Measurements from ENCODE around the gene ARHGAP44.
"Not testable (repeated sequence)": the region's sequence is repeated elsewhere in the genome, so short reads cannot be mapped to it uniquely, and the experiment has no call there.

ARHGAP44 gene

DNA sequence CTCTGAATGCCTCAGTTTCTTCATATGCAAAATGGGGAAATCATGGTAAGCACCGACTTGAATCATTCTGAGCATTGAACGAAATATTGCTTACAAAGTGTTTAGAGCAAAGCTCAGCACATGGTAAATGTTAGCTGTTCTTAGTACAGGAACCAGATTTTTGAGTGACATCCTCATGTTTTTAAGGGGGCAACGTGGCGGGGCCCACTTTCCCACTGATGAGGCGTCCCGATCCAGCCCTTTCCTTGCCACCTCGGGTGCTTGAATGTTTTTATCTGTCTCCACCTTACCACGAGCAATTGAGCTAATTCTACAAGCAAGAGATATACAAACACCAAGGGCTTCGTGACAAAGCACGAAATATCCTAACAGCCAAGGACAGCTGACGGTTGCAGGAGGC lies 178.7 kb downstream of the ARHGAP44 start:
- no peak for DNase-seq

DNA sequence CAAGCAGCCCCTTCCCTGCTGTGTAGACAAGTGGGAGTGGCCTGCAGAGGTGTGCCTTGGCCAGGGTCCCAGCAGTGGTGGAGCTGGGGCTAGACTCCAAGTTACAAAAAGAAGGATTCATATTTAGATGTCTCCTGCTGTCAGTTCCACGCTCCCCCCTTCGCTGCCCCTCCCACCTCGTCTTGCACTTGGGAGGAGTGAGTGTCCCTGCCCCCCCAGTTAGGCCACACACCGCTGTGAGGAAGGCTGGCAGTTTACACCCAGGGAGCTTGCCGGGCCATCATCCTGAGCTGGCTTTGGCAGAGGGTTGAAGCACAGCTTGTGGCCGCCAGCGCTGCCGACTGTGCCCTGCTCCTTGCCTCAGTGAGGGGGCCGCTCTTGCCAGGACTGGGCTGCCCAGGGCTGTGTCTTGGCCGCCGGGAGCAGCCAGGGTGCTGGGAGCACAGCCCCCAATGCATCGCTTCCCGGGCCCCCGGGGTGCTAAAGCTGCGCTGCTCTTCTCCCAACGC lies 184.3 kb downstream of the ARHGAP44 start:
- DNase-seq: no peak

DNA sequence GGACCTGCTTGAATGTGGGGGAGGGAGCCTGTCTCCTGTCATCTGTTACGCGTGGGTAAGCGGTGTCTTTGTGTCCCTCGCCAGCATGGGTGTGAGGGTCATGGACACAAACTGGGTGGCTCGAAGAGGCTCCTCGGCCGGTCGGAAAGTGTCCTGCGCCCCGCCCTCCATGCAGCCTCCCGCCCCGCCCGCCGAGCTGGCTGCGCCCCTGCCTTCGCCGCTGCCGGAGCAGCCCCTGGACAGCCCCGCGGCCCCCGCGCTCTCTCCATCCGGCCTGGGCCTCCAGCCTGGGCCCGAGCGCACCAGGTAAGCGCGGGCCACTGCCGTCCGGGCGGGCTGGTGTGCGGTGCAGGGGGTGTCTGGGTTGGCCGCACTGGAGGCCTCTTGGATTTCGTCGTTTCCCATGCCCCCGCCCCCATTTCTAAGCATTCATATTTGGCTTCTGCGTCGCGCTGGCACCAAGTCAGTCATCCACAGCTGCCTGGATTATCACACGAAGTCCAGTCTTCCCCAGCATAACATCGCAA lies 184.8 kb downstream of the ARHGAP44 start:
- DNase-seq: no peak

DNA sequence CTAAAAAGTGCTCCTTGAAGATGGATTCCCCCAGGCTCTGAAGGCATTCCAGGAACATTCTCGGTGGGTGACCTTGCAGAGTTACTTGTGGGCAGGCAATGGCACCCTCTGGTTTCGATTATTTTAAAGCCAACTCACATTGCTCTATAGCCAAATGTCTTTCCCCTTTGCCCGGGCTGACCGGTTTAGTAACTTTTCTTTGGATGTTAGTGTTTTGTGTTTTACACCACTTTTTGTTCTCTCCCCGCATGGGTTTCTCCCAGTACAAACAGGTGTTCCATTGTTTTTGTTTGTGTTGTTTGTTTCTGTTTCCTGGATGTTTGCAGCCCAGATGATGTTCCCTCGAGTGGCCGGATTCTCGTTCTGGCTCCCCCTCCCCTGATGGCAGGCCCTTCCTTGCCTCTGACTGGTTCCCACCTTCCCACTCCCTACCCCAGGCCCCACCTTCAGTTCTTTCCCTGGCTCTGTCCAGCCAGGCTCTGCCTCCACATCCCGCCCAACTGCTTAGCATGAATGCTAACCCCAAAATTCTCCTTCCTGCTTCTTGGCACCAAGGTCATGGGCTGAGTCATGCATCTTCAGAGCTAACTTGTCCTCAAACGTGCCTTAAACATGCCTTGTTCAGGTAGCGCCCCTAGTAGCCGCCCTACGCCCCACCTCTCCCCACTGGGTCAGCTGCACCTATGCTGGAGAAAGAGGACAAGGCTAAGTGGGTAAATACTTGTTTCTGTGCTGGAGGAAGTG lies 187.9 kb downstream of the ARHGAP44 start:
- no peak for DNase-seq

DNA sequence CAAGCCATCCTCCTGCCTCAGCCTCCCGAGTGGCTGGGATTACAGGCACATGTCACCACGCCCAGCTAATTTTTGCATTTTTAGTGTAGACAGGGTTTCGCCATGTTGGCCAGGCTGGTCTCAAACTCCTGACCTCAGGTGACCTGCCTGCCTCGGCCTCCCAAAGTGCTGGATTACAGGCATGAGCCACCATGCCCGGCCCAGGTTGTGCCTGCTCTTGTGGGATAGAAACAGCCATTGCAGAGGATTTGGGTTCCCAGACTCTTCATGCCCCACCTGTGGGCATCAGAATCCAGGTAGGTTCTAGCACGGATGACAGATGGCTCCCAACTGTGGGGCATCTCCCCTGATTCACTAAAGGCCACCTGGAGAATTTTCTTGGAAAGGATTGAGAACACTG lies 189.5 kb downstream of the ARHGAP44 start:
- DNase-seq: not testable (repeated sequence)

DNA sequence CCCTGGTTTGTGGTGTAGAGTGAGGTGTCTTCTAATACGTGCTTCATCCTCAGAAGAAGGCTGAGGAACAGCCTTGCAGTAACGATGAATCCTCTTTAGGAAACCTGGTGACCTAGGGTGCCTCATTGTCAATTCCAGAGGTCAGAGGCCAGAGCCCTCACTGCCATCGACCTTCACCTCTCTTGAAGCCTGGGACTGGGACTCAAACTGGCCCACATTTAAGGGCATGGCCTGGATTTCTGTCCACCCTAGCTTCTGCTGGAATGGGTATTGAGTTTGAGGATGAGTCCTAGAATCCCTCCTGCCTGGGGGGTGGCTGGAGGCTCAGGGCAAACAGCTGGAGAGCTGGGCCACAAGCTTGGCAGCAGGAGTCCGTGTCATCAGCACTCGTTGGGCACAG lies 189.9 kb downstream of the ARHGAP44 start:
- DNase-seq: no peak

DNA sequence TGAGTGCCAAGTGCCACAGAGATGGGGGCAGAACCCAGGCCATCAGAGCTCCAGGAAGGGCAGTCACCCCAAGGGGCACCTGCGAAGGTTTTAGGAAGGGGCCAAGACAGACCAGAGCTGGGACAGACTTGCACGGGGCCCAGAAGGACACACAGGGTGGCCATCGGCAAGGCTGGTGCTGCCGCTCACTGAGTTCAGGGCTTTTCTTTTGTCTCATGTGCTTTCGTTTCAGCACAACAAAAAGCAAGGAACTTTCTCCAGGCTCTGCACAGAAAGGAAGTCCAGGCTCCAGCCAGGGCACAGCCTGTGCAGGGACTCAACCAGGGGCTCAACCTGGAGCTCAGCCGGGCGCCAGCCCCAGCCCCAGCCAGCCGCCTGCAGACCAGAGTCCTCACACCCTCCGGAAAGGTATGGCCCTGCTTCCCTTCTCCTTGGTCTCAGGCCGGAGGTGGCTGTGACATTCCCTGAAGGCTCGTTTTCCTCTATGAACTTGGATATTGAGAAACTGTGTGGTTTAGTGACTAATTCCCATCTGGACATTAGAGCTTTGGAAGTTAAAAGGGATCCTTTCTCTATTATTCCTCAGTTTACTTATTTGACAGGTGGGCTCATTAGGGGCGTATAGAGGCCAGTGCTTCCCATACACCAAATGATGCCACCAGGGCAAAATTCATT lies 190.7 kb downstream of the ARHGAP44 start:
- no peak for DNase-seq

DNA sequence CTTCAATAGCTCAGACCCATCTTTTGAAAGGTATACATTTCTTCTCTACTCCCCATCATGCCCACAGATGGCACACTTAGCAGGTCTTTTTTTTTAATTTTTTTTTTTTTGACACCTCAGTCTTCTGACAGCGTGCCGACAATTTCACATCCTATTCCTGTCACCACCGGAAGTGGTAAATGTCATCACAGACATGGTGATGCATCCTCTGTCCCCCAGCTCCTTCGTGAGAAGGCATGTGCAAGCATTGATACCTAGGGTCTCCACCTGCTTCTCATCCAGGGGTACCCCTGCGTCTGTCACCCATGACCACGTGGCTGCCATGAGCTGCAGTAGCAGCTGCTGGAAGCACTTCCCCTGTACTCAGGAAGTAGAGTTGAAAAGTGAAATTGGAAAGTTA lies 192.9 kb downstream of the ARHGAP44 start:
- DNase-seq: no peak

DNA sequence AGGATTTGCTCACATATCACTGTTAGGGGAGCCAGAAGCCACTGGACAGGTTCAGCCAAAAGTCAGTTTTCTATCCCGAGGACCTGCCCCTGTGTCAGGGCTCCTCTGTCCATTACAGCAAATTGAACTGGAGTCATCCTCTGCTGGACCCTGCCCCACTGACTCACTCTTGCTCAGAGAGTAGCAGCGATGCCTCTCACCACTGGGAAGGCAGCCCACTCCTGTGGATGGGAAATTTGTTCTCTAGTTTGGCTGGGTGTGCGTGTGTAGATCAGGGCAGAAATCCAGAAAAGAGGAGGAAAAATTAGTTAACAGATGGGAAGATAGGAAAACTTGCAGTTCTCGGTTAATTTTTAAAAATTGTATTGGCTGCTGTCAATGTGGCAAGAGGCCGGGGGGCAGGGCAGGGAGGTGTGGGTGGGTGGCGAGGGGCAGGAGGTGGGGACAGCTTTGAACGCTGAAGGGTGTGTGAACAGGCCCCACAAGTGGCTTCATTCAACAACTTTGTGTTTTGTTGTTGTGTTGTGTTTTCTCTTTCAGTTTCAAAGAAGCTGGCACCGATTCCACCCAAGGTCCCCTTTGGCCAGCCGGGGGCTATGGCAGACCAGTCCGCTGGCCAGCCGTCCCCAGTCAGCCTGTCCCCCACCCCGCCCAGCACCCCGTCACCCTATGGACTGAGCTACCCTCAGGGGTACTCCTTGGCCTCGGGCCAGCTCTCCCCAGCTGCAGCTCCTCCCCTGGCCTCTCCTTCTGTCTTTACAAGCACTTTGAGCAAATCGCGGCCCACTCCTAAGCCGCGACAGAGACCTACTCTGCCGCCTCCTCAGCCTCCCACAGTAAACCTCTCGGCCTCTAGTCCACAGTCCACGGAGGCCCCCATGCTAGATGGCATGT lies 194.9 kb downstream of the ARHGAP44 start:
- DNase-seq: no peak

DNA sequence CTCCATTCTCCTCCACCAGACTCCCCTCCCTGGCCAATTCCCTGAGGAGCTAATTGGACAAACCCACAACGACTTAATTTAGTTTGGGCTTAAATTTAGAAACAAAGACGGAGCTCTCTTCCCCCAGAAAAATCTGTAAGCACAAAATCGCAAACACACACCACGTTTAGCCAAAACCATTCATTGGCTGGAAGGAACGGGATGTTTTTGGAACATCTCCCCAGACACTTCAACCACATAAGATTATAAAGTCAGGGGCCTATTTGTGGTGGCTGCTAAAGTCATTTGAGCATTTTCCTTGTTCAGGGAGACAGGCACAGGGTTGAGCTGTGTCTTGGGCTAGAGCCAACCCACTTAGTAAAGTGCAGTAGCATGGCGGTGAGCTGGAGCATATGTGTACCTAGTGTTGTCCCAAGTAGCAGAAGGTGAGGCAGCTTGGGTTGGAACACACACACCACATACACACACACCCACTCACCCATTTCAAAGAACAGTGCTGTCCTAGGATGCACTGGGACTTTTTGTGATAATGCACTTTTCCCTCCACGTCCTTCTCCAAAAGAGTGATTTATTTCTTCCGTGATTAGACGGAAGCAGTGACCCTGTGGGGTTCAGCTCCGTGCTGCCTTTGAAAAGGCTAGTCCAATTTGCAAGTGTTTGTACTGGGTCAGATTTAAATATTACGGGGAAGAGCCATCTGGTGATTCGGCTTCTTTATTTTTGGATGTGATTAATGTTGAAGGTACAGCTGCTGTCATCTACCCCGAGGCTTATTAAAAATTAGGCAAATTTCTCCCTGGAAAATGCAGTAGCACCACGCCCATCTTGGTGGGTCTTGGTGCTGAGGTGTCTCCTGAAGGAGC lies 196.4 kb downstream of the ARHGAP44 start:
- DNase-seq: no peak

DNA sequence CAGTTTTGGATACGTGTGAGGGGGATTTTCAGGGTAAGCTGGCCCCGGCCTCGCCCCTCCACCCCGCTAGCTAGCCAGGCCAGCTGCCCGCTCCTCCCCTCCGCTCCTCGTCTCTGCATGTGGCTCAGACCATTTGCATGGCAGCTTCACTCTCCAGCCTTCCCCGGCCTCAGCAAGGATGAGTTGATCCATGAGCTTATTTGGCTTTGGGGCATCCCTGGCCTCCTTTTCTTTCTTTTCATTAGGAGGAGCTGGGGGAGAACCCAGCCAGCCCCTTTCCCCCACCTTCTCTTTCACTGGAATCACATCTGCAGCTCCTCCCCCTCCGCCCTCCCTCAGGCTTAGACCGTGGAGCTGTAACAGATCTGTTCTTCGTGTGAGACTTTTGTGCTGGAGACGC lies 197.8 kb downstream of the ARHGAP44 start:
- no peak for DNase-seq

DNA sequence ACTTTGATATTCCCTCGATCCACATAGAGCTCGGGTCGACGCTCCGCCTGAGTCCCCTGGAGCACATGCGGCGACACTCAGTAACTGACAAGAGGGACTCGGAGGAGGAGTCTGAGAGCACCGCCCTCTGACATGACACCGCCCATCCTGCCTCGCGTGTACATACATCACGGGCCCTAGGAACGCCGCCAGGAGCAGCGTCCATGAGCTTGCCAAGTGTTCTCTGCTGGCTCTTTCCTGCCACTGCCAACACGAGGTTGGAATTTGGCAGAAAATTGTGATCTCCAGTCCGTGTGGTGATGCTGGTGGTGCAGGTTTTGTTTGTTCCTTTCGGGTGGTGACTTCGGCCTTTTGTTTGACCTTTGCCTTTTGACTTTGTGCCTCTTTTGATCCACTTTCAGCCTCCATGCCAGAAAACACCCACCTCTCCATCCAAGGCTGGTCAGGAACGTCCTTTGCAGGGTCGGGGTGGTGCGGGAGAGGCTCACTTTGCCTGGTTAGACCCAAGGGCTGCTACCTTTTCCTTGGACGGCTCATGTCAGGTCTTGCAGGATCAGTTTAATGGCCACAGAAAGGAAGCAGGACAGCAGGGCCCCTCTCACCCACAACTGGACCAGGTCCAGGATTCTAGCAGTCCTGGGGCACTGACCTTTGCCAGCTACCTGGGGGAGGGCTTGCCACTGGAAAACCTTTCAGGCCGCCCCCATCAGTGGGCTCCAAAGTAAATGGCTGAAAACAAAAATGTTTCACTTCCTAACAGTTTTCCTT lies 200.9 kb downstream of the ARHGAP44 start:
- DNase-seq: no peak

DNA sequence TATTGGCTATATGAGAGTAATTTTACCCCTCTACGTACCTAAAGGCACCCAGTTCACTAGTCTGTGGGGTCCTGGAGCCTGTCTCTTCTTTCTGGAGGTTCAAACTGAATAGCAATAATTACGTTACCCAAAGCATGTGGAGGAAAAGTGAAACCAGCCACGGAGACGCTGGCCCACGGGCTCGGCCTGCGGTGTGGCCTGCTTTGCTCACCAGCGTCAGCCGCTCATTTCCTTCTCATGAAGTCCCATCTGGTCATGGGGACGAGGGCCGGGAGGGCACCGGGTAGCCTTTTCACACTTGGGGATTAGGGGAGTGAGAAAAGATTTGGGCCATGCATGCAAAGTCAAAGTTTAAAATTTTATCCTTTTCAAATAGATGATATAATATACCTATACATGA lies 201.6 kb downstream of the ARHGAP44 start:
- DNase-seq: no peak

DNA sequence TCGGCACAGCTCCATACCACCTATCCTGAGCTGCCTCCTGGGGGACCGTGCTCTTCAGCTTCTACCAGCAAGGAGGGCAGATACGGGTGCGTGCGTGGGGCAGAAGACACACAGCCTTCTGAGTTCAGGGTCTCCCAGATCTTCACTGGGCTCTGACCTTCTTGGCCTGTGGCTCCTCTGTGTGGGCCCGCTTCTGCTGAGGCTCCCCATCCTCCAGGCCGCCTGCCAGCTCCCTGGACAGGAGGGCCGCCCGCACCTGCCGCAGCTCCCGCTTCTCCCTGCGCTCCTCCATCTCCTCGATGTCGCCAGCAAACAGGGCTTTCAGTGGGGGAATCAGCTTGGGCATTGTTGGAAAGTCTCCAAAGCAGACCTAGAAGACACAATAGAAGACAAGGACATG lies 203.4 kb downstream of the ARHGAP44 start:
- DNase-seq: no peak

DNA sequence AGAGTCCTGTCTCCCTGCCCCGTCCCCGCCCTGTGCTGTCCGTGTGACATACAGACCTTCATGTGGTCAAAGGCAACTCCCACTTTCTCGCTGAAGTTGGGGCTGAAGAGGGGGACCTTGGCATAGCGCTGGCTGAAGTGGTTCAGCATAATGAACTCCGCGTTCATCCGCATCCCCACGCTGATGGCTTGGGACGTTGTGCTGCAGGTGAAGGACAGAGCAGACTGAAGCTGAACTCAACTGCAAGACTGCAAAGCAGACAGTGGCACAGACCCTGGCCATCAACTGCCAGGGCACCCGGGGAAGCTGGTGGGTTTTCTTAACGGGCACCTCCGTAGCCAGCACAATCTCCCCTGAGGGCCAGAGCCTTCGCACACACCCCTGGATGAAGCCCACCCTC lies 204.3 kb downstream of the ARHGAP44 start:
- no peak for DNase-seq

DNA sequence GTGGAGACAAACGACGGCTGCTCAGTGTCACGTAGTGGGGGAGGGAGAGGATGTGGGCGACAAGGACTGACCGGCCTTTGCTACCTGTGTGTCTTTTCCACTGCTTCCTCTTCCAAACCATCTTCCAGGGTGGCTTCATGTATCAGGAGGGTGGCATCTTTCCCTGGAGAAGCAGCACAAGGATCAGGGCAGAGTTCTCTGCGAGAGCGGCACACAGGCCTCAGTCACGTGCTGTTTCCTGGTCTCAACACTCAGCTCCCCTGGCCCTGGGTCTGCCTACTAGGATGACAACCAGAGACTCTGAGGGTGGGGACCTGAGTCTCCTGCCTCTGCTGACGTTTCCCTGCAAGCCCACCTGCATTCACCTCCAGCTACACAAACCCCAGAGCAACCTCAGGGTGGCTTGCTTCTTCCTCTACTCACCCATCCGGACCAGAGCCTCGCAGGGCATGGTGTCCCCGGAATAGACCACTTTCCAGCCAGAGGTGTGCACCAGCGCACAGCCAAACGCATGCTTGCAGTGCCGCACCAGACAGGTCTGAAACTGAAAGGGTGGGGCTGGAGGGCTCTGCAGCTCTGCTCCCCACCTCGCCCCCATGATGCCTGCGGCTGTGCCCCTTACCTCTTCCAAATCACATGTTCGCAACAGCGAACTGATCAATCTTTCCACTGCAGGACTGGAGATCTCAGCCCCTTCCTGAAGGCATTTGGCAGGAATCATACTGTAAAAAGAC lies 205.2 kb downstream of the ARHGAP44 start:
- no peak for DNase-seq

DNA sequence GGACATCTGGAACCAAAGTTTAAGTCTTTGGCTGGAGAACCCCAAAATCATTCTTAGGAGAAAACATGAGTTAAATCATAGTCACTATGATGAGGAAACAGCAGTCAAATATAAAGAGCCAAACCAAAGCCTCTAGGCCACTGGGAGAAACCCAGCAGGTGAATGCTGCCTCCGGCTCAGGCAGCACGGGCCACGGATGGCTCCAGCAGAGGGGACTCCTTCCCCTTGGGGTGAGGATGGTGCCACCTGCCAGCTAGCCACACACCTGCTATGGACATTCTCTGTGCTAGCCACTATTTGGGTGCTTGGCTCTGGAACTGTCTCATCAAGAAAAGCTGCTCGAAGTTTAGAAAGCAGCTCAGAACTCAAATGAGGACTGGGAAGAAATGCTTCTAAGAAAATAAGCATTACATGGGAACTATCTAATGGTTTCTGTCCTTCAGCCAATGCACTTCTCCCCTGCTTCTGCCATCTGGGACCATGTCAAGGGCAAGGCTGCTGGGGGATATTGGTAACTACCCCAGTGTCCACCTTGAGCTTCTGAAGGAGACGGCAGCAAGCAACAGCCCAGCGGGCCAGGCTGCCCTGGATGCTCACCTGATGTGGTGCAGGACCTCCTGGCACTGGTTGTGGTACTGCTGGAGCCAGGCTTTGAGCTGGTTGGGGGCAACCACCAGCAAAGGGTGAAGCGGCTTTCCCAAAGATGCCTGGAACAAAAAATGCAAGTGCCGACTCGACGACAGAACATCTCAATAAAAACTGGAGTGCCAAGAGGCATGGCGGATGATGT lies 206.0 kb downstream of the ARHGAP44 start:
- no peak for DNase-seq

DNA sequence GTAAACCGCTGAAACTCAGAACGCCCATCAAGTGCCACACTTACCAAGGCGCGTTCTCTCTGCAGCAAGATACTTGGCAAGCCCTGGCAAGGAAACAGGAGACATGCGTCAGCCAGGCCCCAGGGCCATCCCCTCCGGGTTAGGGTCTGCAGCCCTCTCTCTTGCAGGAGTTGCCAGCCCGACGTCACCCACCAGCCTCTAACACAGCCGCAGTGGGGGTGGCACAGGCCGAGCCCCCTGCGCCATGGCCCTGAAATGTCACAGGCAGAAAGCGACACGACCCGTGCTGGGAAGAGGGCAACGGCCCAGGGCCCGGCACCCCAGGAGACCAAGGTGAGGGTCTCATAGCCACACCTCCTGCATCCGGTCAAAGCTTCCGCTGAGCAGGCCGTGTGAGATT lies 206.6 kb downstream of the ARHGAP44 start:
- no peak for DNase-seq

DNA sequence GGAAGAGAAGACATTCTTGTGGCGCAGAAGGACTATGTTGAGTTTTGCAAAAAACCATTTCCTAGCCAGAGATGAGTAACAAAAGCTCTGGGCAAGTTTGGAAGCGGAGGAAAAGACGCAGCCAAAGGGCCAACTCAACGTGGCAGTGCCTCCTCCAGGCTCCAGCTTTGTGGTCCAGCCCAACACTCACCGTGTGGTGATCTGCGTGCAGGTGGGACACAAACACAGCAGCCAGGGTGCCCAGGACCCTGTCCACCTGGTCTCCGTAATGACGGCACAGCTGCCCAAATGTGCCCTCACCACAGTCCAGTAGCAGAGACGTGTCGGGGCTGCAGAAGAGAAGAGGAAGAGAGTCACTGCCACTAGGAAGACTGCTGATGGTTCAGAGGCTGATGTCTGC lies 207.1 kb downstream of the ARHGAP44 start:
- no peak for DNase-seq

DNA sequence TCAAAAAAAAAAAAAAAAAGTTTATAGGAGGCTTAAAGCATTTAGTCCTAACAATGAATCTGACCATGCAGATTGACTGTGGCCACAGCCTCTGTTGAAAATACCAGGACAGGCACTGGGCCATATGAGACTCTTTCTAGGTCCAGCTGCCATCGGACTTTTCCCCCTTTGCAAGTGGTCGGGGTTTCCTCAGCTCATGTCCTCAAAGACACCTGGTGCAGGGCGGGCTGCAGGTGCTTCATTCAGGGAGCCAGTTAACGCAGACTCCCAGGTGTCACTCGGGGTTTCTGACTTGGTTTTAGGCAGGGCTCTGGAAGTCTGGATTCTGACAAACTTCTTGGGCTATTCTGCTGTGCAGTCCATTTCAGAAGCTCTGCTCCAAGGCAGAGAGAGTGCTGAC lies 207.6 kb downstream of the ARHGAP44 start:
- DNase-seq: no peak
